Activated naive CD4-positive, alpha-beta T cell treated with anti-CD3 and anti-CD28 coated beads for 36 hours (primary cell): ENCODE results near the gene HIPK2. TPM values are rescaled to one million over a fixed set of nuclear protein-coding genes. Genes with fewer than 3 reads are reported as not detected.

Source experiments
- CTCF ChIA-PET: fragments of 350-600 bp; sonication (Branson Sonifier 250); formaldehyde crosslinking; loops from one replicate; lab custom pipeline; 2021; ENCODE audit warnings: antibody characterized with exemption; lab: Charles Lee
- DNase-seq: peaks from one replicate; pipeline ENCODE4 v3.0.0-alpha.2; 2020
- H3K27ac Mint-ChIP-seq: one replicate; pipeline ENCODE4 v1.8.0; 2021; ENCODE audit warnings: mild to moderate bottlenecking, mixed read lengths
- H3K27me3 Mint-ChIP-seq: one replicate; pipeline ENCODE4 v1.8.0; 2021; ENCODE audit warnings: low read depth, mixed read lengths
- H3K36me3 Mint-ChIP-seq: one replicate; pipeline ENCODE4 v1.8.0; 2021; ENCODE audit warnings: low read depth, mixed read lengths
- H3K4me1 Mint-ChIP-seq: one replicate; pipeline ENCODE4 v1.8.0; 2021; ENCODE audit warnings: low read depth, mixed read lengths
- H3K4me3 Mint-ChIP-seq: one replicate; pipeline ENCODE4 v1.8.0; 2021; ENCODE audit warnings: mild to moderate bottlenecking, moderate library complexity, mixed read lengths
- H3K9me3 Mint-ChIP-seq: one replicate; pipeline ENCODE4 v1.8.0; 2021; ENCODE audit warnings: mixed read lengths
- intact Hi-C: fragments of 100-400 bp; cut with micrococcal nuclease; formaldehyde crosslinking; loops from one replicate; pipeline ENCODE4 v1.15.1; 2023
- total RNA-seq, 2 experiments: library from RNA; stranded (reverse); gene quantifications; one replicate each; pipeline ENCODE4 v1.2.3, GENCODE V29; 2021

Gene HIPK2
- total RNA-seq, 2 experiments from 2014 or later: 16.8 to 17.3 TPM

DNA sequence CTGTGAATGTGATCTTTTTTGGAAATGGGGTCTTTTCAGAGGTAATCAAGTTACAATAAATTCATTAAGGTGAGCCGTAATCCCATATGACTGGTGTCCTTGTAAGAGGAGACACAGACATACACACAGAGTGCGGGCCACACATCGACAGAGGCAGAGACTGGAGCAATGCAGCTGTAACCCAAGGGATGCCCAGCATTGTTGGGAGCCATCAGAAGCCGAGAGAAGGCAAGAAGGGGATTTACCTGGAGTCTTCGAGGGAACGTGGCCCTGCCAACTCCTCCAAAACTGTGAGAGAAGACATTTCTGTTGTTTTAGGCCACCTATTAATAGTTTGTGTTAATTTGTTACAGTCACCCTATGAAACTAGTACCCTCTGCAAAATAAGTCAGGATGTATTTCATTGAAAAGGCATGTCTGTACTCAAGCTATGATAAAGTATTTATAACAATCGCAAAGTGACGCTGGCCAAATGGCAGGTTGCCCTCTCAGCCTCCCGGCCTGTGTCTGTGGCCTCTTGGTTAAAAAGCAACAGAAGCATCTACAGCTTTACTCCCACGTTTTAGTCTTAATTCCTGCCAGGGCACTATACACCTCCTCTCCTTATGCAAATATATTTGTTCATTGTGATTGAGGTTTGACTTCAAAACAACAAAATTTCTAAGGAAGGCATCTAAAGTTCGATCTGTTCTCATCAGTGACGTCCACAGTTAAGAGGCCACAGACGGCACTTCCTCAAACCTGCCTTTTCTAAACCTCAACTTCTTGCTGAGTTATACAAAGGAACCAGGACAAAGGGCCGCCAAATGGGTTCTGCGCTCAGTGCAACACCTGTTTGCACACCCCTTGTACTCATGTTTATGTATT, 46.8 kb downstream of the HIPK2 start:
- intact Hi-C loops: loop anchor here (2.0 kb wide), 1 partner anchor 58 kb away; no protein-coding TSS in a partner anchor
- Mint-ChIP-seq H3K27ac (peak overlapping the region; percentile 33), H3K4me3 (no peak overlapping the region), H3K27me3 (no peaks in the 10 kb centered on the region), H3K9me3 (no peaks in the 10 kb centered on the region), H3K4me1 (peaks cover 53% of the 10 kb centered on the region), H3K36me3 (peaks cover 3% of the 10 kb centered on the region)
- peak; percentile 42 for DNase-seq
- CTCF ChIA-PET: no interaction called here

DNA sequence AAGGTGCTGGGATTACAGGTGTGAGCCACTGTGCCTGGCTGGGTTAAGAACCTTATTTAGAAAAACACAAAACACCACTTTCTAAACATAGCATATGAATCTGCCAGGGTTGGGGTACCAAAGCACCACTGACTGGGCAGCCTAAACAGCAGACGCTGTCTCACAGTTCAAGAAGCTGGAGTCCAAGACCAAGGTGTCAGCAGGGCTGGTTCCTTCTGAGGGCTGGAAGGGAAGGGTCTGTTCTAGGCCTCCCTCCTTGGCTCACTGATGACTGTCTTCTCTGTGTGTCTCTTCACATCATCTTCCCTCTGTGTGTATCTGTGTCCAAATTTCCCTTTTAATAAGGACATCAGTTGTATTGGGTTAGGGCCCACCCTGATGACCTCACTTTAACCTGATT, 49.6 kb downstream of the HIPK2 start:
- H3K36me3 Mint-ChIP-seq: peaks cover 3% of the 10 kb centered on the region
- no peak overlapping the region for H3K4me3 Mint-ChIP-seq
- CTCF ChIA-PET: no interaction called here
- H3K4me1 Mint-ChIP-seq: peaks cover 55% of the 10 kb centered on the region
- H3K27me3 Mint-ChIP-seq: no peaks in the 10 kb centered on the region
- no peak for DNase-seq
- intact Hi-C loops: no loop called here
- no peak overlapping the region for H3K27ac Mint-ChIP-seq
- H3K9me3 Mint-ChIP-seq: no peaks in the 10 kb centered on the region

- no peak overlapping the region for H3K27ac Mint-ChIP-seq
- CTCF ChIA-PET: interaction anchor here (0.6 to 0.7 kb wide), 2 partner anchors 122 to 275 kb away, joined by 3 to 5 read pairs; no protein-coding TSS in a partner anchor
- no peak overlapping the region for H3K4me3 Mint-ChIP-seq
Observed at GRCh38 chr7:139727151-139727705, 50.6 kb downstream of the HIPK2 start.

DNA sequence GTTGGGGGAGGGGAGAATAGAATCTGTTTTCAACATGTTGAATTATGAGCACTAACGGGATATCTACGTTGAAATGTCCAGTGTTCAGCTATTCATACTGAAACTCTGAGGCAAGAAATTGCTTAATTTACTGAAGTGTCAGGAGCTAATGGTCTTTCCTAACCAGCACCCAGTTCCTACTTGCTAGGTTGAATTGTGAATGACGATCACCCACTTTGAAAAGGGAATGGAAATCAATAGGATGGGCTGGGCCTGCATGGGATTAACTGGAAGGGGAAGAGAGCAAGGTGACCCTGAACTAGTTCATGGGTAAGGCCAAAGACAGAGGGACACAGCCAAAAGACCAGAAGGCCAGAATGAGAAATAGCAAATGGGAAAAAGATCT, 51.3 kb downstream of the HIPK2 start:
- Mint-ChIP-seq H3K4me3 (no peak overlapping the region), H3K27me3 (no peaks in the 10 kb centered on the region), H3K27ac (peak overlapping the region; percentile 25), H3K9me3 (no peaks in the 10 kb centered on the region), H3K4me1 (peaks cover 46% of the 10 kb centered on the region), H3K36me3 (peaks cover 3% of the 10 kb centered on the region)
- no peak for DNase-seq
- intact Hi-C loops: loop anchor here (2.0 kb wide), 1 partner anchor 44 kb away; no protein-coding TSS in a partner anchor
- CTCF ChIA-PET: no interaction called here

More at GRCh38 chr7:139727151-139727705, 50.6 kb downstream of the HIPK2 start:
- Mint-ChIP-seq H3K9me3 (no peaks in the 10 kb centered on the region), H3K27me3 (no peaks in the 10 kb centered on the region), H3K4me1 (peaks cover 49% of the 10 kb centered on the region), H3K36me3 (peaks cover 3% of the 10 kb centered on the region)
- no peak for DNase-seq
- intact Hi-C loops: loop anchor here (2.0 kb wide), 1 partner anchor 44 kb away; no protein-coding TSS in a partner anchor

DNA sequence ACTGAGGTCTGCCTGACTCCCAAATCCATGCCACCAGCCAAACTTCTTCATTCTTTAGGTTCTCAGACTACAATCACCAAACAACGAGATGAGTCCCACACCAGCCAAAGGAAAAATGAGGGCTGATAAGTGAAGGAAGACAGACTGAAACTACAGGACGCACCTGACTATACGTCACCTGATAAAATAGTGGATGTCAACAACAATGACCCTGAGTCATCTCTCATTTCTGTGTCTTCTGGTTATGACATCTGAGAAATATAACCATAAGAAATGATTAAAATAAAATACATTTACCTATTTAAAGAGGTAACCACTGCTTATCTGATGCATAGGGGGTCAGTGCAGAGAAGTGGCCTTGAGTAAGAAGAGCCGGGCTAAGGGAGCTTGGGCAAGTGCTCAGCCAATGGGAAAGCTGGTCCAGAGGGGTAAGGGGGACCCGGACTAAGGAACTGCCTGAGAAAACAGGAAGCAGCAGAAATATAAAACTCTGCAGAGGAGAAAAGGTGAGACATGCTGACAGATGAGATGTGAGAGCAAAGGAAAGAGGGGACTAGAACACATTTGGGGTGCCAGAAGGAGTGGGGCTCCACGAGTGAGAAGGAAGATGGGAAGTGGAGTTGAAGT, 51.8 kb downstream of the HIPK2 start:
- intact Hi-C loops: loop anchor here (2.0 kb wide), 1 partner anchor 43 kb away; no protein-coding TSS in a partner anchor
- Mint-ChIP-seq H3K4me3 (no peak overlapping the region), H3K27me3 (no peaks in the 10 kb centered on the region), H3K36me3 (peaks cover 3% of the 10 kb centered on the region), H3K4me1 (peaks cover 44% of the 10 kb centered on the region), H3K9me3 (no peaks in the 10 kb centered on the region), H3K27ac (peak overlapping the region; percentile 25)
- no peak for DNase-seq
- CTCF ChIA-PET: interaction anchor here (1.5 kb wide), 1 partner anchor 107 kb away, joined by 4 read pairs; no protein-coding TSS in a partner anchor

GRCh38 chr7:139725077-139725476, 52.7 kb downstream of the HIPK2 start:
- no peaks in the 10 kb centered on the region for H3K9me3 Mint-ChIP-seq
- no peak overlapping the region for H3K4me3 Mint-ChIP-seq
- intact Hi-C loops: no loop called here
- H3K4me1 Mint-ChIP-seq: peaks cover 40% of the 10 kb centered on the region
- H3K27me3 Mint-ChIP-seq: no peaks in the 10 kb centered on the region
- no peak for DNase-seq
- H3K36me3 Mint-ChIP-seq: peaks cover 3% of the 10 kb centered on the region
- CTCF ChIA-PET: interaction anchor here (0.7 to 1.5 kb wide), 2 partner anchors 22 to 106 kb away, joined by 3 to 4 read pairs; no protein-coding TSS in a partner anchor
- H3K27ac Mint-ChIP-seq: no peak overlapping the region

DNA sequence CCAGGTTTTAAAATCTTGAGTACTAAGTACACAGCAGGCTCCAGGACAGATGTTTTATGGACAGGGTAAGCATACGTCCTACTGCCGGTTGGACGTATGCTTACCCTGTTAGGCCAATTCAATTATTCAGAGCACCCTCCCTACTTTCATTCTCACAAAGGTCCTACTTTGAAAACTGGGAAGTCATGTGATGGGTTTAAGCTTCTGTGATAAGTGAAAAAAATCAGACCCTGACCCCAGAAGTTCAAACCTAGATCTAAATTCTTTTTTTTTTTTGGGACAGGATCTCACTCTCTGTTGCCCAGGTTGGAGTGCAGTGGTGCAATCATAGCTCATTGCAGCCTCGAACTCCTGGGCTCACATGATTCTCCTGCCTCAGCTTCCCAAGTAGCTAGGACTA, 55.2 kb downstream of the HIPK2 start:
- Mint-ChIP-seq H3K27ac (no peak overlapping the region), H3K27me3 (no peaks in the 10 kb centered on the region), H3K4me3 (no peak overlapping the region), H3K4me1 (peaks cover 35% of the 10 kb centered on the region), H3K9me3 (no peaks in the 10 kb centered on the region), H3K36me3 (no peaks in the 10 kb centered on the region)
- CTCF ChIA-PET: interaction anchor here (0.6 to 1.0 kb wide), 2 partner anchors 18 to 75 kb away, joined by 4 to 5 read pairs; no protein-coding TSS in a partner anchor
- DNase-seq: no peak
- intact Hi-C loops: loop anchor here (5.0 kb wide), 1 partner anchor 280 kb away; no protein-coding TSS in a partner anchor

GRCh38 chr7:139721821-139722220, 56.0 kb downstream of the HIPK2 start:
- intact Hi-C loops: loop anchor here (5.0 kb wide), 1 partner anchor 280 kb away; no protein-coding TSS in a partner anchor
- H3K27ac Mint-ChIP-seq: no peak overlapping the region
- CTCF ChIA-PET: interaction anchor here (1.0 kb wide), 1 partner anchor 16 kb away, joined by 4 read pairs; no protein-coding TSS in a partner anchor
- H3K9me3 Mint-ChIP-seq: no peaks in the 10 kb centered on the region
- no peak for DNase-seq
- H3K36me3 Mint-ChIP-seq: peaks cover 1% of the 10 kb centered on the region
- peaks cover 27% of the 10 kb centered on the region for H3K4me1 Mint-ChIP-seq
- H3K4me3 Mint-ChIP-seq: no peak overlapping the region
- H3K27me3 Mint-ChIP-seq: no peaks in the 10 kb centered on the region

DNA sequence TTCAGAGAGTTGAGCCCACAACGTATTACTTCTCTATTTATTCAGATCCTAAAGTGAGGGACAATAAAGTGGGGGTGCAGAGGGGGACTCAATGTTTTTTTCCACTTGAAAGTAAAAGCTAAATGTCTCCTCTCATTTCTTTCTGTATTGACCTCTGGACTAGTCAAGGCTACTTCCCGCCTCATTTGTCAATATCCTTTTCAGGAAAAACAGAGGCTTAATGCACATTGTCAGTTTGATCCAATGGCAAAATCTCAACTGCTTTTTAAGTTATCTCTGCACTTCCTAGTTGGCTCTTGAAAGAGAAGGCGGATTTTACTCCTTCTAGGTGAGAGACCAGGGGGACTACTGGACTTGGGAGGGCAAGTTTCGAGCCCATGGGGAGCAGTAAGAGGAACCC, 56.4 kb downstream of the HIPK2 start:
- intact Hi-C loops: loop anchor here (5.0 kb wide), 1 partner anchor 281 kb away; no protein-coding TSS in a partner anchor
- Mint-ChIP-seq H3K36me3 (peaks cover 5% of the 10 kb centered on the region), H3K27me3 (no peaks in the 10 kb centered on the region), H3K4me3 (no peak overlapping the region), H3K27ac (no peak overlapping the region), H3K9me3 (no peaks in the 10 kb centered on the region), H3K4me1 (peaks cover 23% of the 10 kb centered on the region)
- DNase-seq: no peak
- CTCF ChIA-PET: interaction anchor here (1.0 kb wide), 1 partner anchor 16 kb away, joined by 4 read pairs; no protein-coding TSS in a partner anchor

DNA sequence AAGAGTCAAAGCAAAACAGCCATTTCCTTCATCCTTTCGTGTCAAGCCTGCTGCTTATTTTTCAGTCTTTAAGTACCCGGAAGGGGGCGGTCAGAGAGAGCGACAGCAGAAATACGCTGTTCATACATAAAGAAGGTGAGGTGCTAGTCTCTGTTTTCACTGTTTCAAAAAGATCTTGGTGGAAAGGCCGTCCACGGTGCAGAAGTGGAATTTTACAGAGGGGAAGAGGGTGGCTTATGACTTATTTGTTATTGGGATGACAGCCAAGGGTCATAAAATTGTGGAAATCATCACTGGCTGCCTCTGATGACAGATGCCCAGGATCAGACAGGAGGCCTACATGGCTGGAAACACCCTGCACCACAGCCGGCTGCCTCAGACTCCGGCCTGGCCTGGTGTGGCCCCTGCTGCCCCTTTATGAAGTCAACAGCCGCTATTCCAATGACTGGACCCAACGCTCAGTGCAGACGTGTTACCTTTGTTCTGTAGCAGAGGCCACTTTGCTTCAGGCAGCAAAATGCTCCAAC, 57.0 kb downstream of the HIPK2 start:
- peak; percentile 39 for DNase-seq
- intact Hi-C loops: loop anchor here (5.0 kb wide), 1 partner anchor 282 kb away; no protein-coding TSS in a partner anchor
- CTCF ChIA-PET: interaction anchor here (1.0 kb wide), 1 partner anchor 17 kb away, joined by 4 read pairs; no protein-coding TSS in a partner anchor
- Mint-ChIP-seq H3K4me1 (peaks cover 18% of the 10 kb centered on the region), H3K27ac (no peak overlapping the region), H3K4me3 (no peak overlapping the region), H3K36me3 (peaks cover 9% of the 10 kb centered on the region), H3K27me3 (no peaks in the 10 kb centered on the region), H3K9me3 (no peaks in the 10 kb centered on the region)

DNA sequence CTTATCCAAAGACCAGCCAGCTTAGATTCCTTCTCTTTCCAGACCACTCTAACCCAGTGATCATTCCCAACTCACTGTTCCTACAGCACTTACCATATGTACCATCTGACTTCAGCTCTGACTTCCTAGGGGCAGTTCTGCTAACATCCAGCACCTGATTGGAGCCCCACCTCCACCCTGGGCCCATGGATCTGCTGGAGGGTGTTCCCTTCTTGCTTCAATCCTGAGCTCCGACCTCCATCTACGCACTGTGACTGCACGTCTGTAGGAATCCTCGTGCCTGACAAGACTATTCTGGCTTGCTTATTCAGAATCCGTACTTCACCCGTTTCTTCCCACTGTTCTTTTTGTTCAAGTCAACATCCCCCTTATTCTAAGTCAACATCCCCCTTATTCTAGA, 57.6 kb downstream of the HIPK2 start:
- CTCF ChIA-PET: no interaction called here
- intact Hi-C loops: loop anchor here (5.0 kb wide), 1 partner anchor 282 kb away; no protein-coding TSS in a partner anchor

More for the DNA sequence above, 57.6 kb downstream of the HIPK2 start:
- peaks cover 14% of the 10 kb centered on the region for H3K36me3 Mint-ChIP-seq
- no peaks in the 10 kb centered on the region for H3K9me3 Mint-ChIP-seq
- H3K27ac Mint-ChIP-seq: no peak overlapping the region
- H3K4me1 Mint-ChIP-seq: peaks cover 13% of the 10 kb centered on the region
- DNase-seq: no peak
- H3K27me3 Mint-ChIP-seq: no peaks in the 10 kb centered on the region
- no peak overlapping the region for H3K4me3 Mint-ChIP-seq
